Measurements from ENCODE around the gene GFPT2. TPM values are rescaled to one million over a fixed set of nuclear protein-coding genes. Genes with fewer than 3 reads are reported as not detected.

Gene GFPT2
- total and polyA plus RNA-seq, 7 donors: 2.0 to 7.2 (median 4.4) TPM

DNA sequence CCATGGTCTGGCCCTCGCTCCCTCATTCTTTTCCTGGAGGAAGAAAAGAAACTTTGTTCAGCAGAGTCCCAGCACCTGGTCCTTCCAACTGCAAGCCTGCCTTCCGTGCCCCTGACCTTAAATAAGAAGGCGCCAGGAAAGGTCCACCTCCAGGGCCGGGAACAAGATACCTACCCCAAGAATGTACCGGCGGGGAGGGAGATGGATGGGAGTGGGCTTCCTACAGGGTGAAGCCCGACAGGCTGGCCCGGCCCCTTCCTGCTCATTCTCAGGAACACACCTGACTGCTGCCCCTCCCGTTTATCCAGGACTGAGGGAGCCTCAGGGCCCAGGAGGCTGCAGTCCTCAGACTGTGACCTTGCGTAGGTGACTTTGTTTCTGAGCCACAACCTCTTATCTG lies 27.3 kb upstream of the GFPT2 start:
- H3K9me3 ChIP-seq: no peaks in the 10 kb centered on the region
- WGBS, 3 donors: 75 to 82% (median 79%) methylated on average over 10 of the region's 10 CpGs
- DNase-seq (no peak), ATAC-seq (no peak)
- H3K36me3 ChIP-seq (ENCODE audit: insufficient read depth in 1 of 2, low read depth in 1 of 2): no peaks in the 10 kb centered on the region
- no peak overlapping the region for H3K4me3 ChIP-seq
- intact Hi-C loops (cut with DNase I): no loop called here
- no peak overlapping the region for H3K27ac ChIP-seq
- TF ChIP-seq, protein P1, sequence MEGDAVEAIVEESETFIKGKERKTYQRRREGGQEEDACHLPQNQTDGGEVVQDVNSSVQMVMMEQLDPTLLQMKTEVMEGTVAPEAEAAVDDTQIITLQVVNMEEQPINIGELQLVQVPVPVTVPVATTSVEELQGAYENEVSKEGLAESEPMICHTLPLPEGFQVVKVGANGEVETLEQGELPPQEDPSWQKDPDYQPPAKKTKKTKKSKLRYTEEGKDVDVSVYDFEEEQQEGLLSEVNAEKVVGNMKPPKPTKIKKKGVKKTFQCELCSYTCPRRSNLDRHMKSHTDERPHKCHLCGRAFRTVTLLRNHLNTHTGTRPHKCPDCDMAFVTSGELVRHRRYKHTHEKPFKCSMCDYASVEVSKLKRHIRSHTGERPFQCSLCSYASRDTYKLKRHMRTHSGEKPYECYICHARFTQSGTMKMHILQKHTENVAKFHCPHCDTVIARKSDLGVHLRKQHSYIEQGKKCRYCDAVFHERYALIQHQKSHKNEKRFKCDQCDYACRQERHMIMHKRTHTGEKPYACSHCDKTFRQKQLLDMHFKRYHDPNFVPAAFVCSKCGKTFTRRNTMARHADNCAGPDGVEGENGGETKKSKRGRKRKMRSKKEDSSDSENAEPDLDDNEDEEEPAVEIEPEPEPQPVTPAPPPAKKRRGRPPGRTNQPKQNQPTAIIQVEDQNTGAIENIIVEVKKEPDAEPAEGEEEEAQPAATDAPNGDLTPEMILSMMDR (IDR thresholded peaks at IDR 0.05): no peak
- peaks cover 0 to 13% (median 3%) of the 10 kb centered on the region in 3 donors for H3K27me3 ChIP-seq (ENCODE audit: insufficient read depth in 3 of 3, low read length in 2 of 3)
- no peaks in the 10 kb centered on the region for H3K4me1 ChIP-seq

- no peak overlapping the region for H3K27ac ChIP-seq
- no peaks in the 10 kb centered on the region for H3K4me1 ChIP-seq
- ATAC-seq (no peak), DNase-seq (no peak)
- peaks cover 0 to 13% (median 3%) of the 10 kb centered on the region in 3 donors for H3K27me3 ChIP-seq (ENCODE audit: insufficient read depth in 3 of 3, low read length in 2 of 3)
- no peaks in the 10 kb centered on the region for H3K36me3 ChIP-seq (ENCODE audit: insufficient read depth in 1 of 2, low read depth in 1 of 2)
- TF ChIP-seq, protein P1 (IDR thresholded peaks at IDR 0.05): no peak
- no peaks in the 10 kb centered on the region for H3K9me3 ChIP-seq
- intact Hi-C loops (cut with DNase I): no loop called here
- 85 to 89% (median 87%) methylated on average over 31 of the region's 31 CpGs for WGBS, 3 donors
- no peak overlapping the region for H3K4me3 ChIP-seq
Observed at GRCh38 chr5:180379355-180380070, 26.4 kb upstream of the GFPT2 start.

DNA sequence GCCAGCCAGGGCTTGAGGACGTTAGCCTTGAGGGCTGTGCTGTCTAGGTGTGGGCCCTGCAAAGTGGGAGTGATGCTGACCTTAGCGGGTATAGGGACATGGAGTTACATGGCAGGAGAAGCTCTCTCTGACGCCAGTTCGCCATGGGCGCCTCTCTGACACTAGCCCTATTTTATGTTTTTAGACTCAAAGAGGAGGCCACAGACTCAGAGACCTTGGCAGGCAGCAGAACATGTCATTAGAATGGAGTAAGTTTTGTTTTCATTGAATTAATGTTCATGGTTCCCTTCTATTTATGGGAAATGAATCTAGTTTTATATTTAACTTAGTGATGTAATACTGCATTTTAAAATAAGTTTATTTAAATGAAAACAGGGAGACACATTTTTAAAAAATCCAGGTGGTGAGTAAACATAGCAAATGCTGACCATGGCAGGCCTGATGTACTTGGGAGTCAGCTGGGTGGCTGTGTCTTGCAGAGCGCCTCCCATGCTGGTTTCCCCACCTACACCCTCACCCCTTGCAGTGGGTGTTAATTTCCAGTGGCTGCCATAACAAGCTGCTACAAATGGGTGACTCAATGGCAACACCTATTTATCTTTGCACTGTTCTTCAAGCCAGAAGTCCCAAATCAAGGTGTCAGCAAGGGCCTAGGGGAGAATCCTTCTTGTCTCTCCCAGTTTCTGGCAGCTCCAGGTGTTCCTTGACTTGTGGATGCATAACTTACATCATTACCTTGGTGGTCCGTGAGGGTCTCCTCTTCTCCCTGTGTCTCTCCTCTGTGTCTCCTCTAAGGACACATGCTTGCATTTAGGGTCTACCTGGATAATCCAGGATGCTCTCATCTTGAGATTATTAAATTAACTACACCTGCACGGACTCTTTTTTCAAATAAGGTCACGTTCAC lies 25.6 kb upstream of the GFPT2 start:
- DNase-seq (no peak), ATAC-seq (no peak)
- Histone ChIP-seq H3K27ac (no peak overlapping the region), H3K9me3 (no peaks in the 10 kb centered on the region), H3K27me3 (ENCODE audit: insufficient read depth in 3 of 3, low read length in 2 of 3) (peaks cover 0 to 13% (median 3%) of the 10 kb centered on the region in 3 donors), H3K4me3 (no peak overlapping the region), H3K4me1 (no peaks in the 10 kb centered on the region), H3K36me3 (ENCODE audit: insufficient read depth in 1 of 2, low read depth in 1 of 2) (no peaks in the 10 kb centered on the region)
- intact Hi-C loops (cut with DNase I): no loop called here
- TF ChIP-seq, protein P1 (IDR thresholded peaks at IDR 0.05): no peak
- 92 to 95% (median 92%) methylated on average over 9 of the region's 9 CpGs for WGBS, 3 donors

- Histone ChIP-seq H3K9me3 (no peaks in the 10 kb centered on the region), H3K27ac (no peak overlapping the region), H3K4me3 (no peak overlapping the region), H3K4me1 (no peaks in the 10 kb centered on the region), H3K36me3 (ENCODE audit: insufficient read depth in 1 of 2, low read depth in 1 of 2) (no peaks in the 10 kb centered on the region), H3K27me3 (ENCODE audit: insufficient read depth in 3 of 3, low read length in 2 of 3) (peaks cover 0 to 10% (median 3%) of the 10 kb centered on the region in 3 donors)
- ATAC-seq: no peak
- intact Hi-C loops (cut with DNase I): no loop called here
- DNase-seq: no peak
- 74 to 78% (median 76%) methylated on average over 13 of the region's 13 CpGs for WGBS, 3 donors
- TF ChIP-seq, protein P1 (IDR thresholded peaks at IDR 0.05): no peak
Observed at GRCh38 chr5:180377556-180378197, 24.5 kb upstream of the GFPT2 start.

All from psoas muscle (tissue), 8 donors.